ENCODE data around the gene TRPM5.

DNA sequence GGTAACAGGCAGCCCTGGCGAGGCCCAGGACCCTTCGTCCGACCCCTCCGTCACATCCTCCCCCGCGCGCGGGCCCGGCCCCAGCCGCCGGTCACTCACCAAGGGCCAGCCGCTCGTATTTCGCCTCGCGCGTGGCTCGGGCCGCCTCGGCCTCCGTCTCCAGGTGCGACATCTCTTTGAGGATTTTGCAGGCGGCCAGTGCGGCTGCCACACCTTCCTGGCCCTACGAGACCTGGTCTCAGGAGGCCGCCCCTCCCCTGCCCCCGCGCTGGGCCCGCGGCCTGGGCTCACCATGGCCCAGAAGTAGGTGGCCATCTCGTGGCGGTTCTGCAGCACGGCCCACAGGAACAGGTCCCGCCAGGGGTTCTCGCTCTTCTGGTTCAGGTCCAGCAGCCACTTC, 29.7 kb downstream of the TRPM5 start:
- TF ChIP-seq, protein P1, sequence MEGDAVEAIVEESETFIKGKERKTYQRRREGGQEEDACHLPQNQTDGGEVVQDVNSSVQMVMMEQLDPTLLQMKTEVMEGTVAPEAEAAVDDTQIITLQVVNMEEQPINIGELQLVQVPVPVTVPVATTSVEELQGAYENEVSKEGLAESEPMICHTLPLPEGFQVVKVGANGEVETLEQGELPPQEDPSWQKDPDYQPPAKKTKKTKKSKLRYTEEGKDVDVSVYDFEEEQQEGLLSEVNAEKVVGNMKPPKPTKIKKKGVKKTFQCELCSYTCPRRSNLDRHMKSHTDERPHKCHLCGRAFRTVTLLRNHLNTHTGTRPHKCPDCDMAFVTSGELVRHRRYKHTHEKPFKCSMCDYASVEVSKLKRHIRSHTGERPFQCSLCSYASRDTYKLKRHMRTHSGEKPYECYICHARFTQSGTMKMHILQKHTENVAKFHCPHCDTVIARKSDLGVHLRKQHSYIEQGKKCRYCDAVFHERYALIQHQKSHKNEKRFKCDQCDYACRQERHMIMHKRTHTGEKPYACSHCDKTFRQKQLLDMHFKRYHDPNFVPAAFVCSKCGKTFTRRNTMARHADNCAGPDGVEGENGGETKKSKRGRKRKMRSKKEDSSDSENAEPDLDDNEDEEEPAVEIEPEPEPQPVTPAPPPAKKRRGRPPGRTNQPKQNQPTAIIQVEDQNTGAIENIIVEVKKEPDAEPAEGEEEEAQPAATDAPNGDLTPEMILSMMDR (IDR thresholded peaks at IDR 0.05; ENCODE audit: control extremely low read depth in 1 of 3, insufficient read depth in 1 of 3, low read depth in 1 of 3, low read length in 3 of 3): no peak
- no peak for TF ChIP-seq POLR2AphosphoS5 (IDR thresholded peaks at IDR 0.05; ENCODE audit: low read depth, low read length)
- TF ChIP-seq BRCA1 (IDR thresholded peaks at IDR 0.05; ENCODE audit: low read depth, low read length): no peak
- TF ChIP-seq MAFK (IDR thresholded peaks at IDR 0.05; ENCODE audit: low read depth, low read length): no peak
- TF ChIP-seq, protein P2, sequence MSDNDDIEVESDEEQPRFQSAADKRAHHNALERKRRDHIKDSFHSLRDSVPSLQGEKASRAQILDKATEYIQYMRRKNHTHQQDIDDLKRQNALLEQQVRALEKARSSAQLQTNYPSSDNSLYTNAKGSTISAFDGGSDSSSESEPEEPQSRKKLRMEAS (IDR thresholded peaks at IDR 0.05): no peak
- TF ChIP-seq RXRA (IDR thresholded peaks at IDR 0.05; ENCODE audit: insufficient read depth, low read depth, low read length): no peak
- no peak for TF ChIP-seq TBP (IDR thresholded peaks at IDR 0.05; ENCODE audit: low read depth, low read length)
- TF ChIP-seq SP1 (IDR thresholded peaks at IDR 0.05; ENCODE audit: low read depth, low read length): no peak
- TF ChIP-seq POLR2A (IDR thresholded peaks at IDR 0.05; ENCODE audit: control extremely low read depth in 1 of 2, low read depth in 2 of 2, low read length in 2 of 2): no peak
- TF ChIP-seq EZH2 (IDR thresholded peaks at IDR 0.05; ENCODE audit: low read depth, low read length, severe bottlenecking): no peak
- TF ChIP-seq EGR1 (IDR thresholded peaks at IDR 0.05; ENCODE audit: borderline replicate concordance, low read depth, low read length): no peak

Data from H1 (cell line).